OCI-LY7 (cell line): Measurements from ENCODE around the gene BTBD9. TPM values are rescaled to one million over a fixed set of nuclear protein-coding genes. Genes with fewer than 3 reads are reported as not detected.

Experiments used
- BruUV-seq: library from RNA; stranded (reverse); fragments of 400-500 nt; replicated peaks from 2 replicates; lab custom pipeline; 2021; lab: Mats Ljungman, UMichigan
- CTCF ChIA-PET: fragments of 300-600 bp; sonication (Branson Sonifier 250); formaldehyde crosslinking; loops from one replicate; lab custom pipeline; 2022; ENCODE audit warnings: antibody characterized with exemption; ENCODE audit not compliant: unreplicated experiment; lab: Charles Lee
- POLR2A ChIA-PET: fragments of 300-600 bp; sonication (Branson Sonifier 250); formaldehyde crosslinking; loops from one replicate; lab custom pipeline; 2022; ENCODE audit warnings: antibody characterized with exemption; lab: Charles Lee
- DNase-seq: peaks from one replicate; pipeline ENCODE4 v3.0.0-alpha.2; 2015; ENCODE audit warnings: low spot score
- H2AFZ ChIP-seq: fragments of 200-600 bp; sonication (generic), shearing (Covaris generic); 2 replicates; pipeline ENCODE4 v1.6.1; 2014; ENCODE audit warnings: mild to moderate bottlenecking, antibody characterized with exemption, low read length, moderate library complexity
- H3K27ac ChIP-seq: fragments of 200-600 bp; sonication (generic); 2 replicates; pipeline ENCODE4 v1.5.1; 2014; ENCODE audit warnings: mixed run types, low read depth, mild to moderate bottlenecking, moderate library complexity, low read length, inconsistent platforms; ENCODE audit not compliant: poor library complexity, severe bottlenecking
- H3K36me3 ChIP-seq: fragments of 200-600 bp; sonication (generic); 2 replicates; pipeline ENCODE4 v1.6.1; 2014; ENCODE audit warnings: mild to moderate bottlenecking, antibody characterized with exemption, low read length, moderate library complexity, mixed read lengths; ENCODE audit not compliant: insufficient read depth
- H3K4me1 ChIP-seq: fragments of 200-600 bp; sonication (generic); 2 replicates; pipeline ENCODE4 v1.5.1; 2014; ENCODE audit warnings: mild to moderate bottlenecking, low read length; ENCODE audit not compliant: insufficient read depth, poor library complexity, severe bottlenecking
- H3K4me2 ChIP-seq: fragments of 200-600 bp; sonication (generic); 2 replicates; pipeline ENCODE4 v1.6.1; 2014; ENCODE audit warnings: mild to moderate bottlenecking, low read length
- H3K4me3 ChIP-seq: fragments of 200-600 bp; sonication (generic); 2 replicates; pipeline ENCODE4 v1.5.1; 2014; ENCODE audit warnings: mild to moderate bottlenecking, low read depth, low read length; ENCODE audit not compliant: poor library complexity, severe bottlenecking
- H3K79me2 ChIP-seq: fragments of 200-600 bp; sonication (generic); 2 replicates; pipeline ENCODE4 v1.6.1; 2016; ENCODE audit warnings: low read depth, mild to moderate bottlenecking, low read length, moderate library complexity, mixed read lengths; ENCODE audit not compliant: insufficient read depth
- H3K9me2 ChIP-seq: fragments of 200-600 bp; sonication (generic); 2 replicates; pipeline ENCODE4 v1.6.1; 2016; ENCODE audit warnings: mild to moderate bottlenecking, low read length, mixed read lengths; ENCODE audit not compliant: insufficient read depth
- H3K9me3 ChIP-seq: fragments of 200-600 bp; sonication (generic); 2 replicates; pipeline ENCODE4 v1.6.1; 2014; ENCODE audit warnings: mild to moderate bottlenecking, mixed run types, low read length, mixed read lengths
- H4K20me1 ChIP-seq: fragments of 200-600 bp; sonication (generic); 2 replicates; pipeline ENCODE4 v1.6.1; 2014; ENCODE audit warnings: mild to moderate bottlenecking, antibody characterized with exemption, low read length, moderate library complexity, mixed read lengths; ENCODE audit not compliant: insufficient read depth
- EZH2phosphoT487 ChIP-seq: fragments of 200-600 bp; sonication (generic); IDR thresholded peaks from 2 replicates; pipeline ENCODE4 v1.6.1; 2018; ENCODE audit warnings: low read depth, borderline replicate concordance, mild to moderate bottlenecking, mixed run types, antibody characterized with exemption, low read length, moderate library complexity, mixed read lengths
- intact Hi-C: fragments of 100-400 bp; cut with micrococcal nuclease; formaldehyde crosslinking; loops from one replicate; pipeline ENCODE4 v1.10.0; 2022; ENCODE audit not compliant: unreplicated experiment
- total RNA-seq, 2 experiments: library from RNA; depleted of rRNA in 1 of 2; stranded (reverse); fragments of >200 nt in 1 of 2; shearing (Covaris generic) in 1 of 2; gene quantifications; 2 replicates each; pipeline ENCODE4 v1.2.3, GENCODE V29; 2014 to 2022
- TF ChIP-seq, protein P1 (sequence below): fragments of 200-600 bp; sonication (generic); conservative IDR thresholded peaks from 2 replicates; pipeline ENCODE4 v1.5.1; 2014; ENCODE audit warnings: mild to moderate bottlenecking, antibody characterized with exemption, low read length, moderate library complexity, mixed read lengths

Gene BTBD9
- total RNA-seq, 2 experiments from 2014 or later, result 5.9 to 7.3 TPM

DNA sequence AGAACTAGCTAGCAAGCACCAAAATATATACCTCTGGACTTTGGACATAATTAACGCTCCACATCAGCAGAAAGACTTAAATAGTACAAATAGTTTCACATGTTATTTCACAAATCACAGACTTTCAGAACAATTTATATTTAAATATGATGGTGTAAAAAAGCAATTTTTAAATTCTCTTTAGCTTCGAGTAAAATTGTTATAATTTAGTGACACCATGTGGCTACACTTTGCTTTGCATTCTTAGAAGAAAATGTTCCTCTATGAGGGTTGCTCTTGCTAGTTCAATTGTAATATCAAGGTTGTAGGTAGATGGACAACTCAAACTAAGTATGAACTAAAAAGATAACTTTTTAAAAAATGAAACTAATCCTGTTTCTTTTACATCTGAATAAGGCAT is 69.0 kb downstream of the BTBD9 start:
- H3K4me3 ChIP-seq, result no peak overlapping the region
- peaks cover 10% of the 10 kb centered on the region for H3K4me1 ChIP-seq
- BruUV-seq, result no TSS peak
- no peak for TF ChIP-seq EZH2phosphoT487
- TF ChIP-seq, protein P1, sequence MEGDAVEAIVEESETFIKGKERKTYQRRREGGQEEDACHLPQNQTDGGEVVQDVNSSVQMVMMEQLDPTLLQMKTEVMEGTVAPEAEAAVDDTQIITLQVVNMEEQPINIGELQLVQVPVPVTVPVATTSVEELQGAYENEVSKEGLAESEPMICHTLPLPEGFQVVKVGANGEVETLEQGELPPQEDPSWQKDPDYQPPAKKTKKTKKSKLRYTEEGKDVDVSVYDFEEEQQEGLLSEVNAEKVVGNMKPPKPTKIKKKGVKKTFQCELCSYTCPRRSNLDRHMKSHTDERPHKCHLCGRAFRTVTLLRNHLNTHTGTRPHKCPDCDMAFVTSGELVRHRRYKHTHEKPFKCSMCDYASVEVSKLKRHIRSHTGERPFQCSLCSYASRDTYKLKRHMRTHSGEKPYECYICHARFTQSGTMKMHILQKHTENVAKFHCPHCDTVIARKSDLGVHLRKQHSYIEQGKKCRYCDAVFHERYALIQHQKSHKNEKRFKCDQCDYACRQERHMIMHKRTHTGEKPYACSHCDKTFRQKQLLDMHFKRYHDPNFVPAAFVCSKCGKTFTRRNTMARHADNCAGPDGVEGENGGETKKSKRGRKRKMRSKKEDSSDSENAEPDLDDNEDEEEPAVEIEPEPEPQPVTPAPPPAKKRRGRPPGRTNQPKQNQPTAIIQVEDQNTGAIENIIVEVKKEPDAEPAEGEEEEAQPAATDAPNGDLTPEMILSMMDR, result peak; percentile 77
- intact Hi-C loops, result loop anchor here (2.0 kb wide), 1 partner anchor 76 kb away; no protein-coding TSS in a partner anchor
- peak; percentile 22 for DNase-seq
- no peaks in the 10 kb centered on the region for H4K20me1 ChIP-seq
- no peaks in the 10 kb centered on the region for H3K36me3 ChIP-seq
- no peaks in the 10 kb centered on the region for H3K9me3 ChIP-seq
- H3K27ac ChIP-seq, result no peak overlapping the region
- ChIA-PET POLR2A (interaction anchor here (1.7 kb wide), 1 partner anchor 54 kb away, joined by 4 read pairs; no protein-coding TSS in a partner anchor), CTCF (no interaction called here)
- no peaks in the 10 kb centered on the region for H3K9me2 ChIP-seq
- H3K79me2 ChIP-seq, result no peaks in the 10 kb centered on the region
- H2AFZ ChIP-seq, result no peak overlapping the region
- no peak overlapping the region for H3K4me2 ChIP-seq

GRCh38 chr6:38567436-38567835 is 72.3 kb downstream of the BTBD9 start:
- Histone ChIP-seq H2AFZ (no peak overlapping the region), H3K9me3 (no peaks in the 10 kb centered on the region), H3K4me2 (no peak overlapping the region), H3K79me2 (no peaks in the 10 kb centered on the region), H3K4me1 (peaks cover 8% of the 10 kb centered on the region), H4K20me1 (no peaks in the 10 kb centered on the region), H3K36me3 (no peaks in the 10 kb centered on the region), H3K4me3 (no peak overlapping the region), H3K27ac (no peak overlapping the region), H3K9me2 (no peaks in the 10 kb centered on the region)
- BruUV-seq, result no TSS peak
- ChIA-PET CTCF (no interaction called here), POLR2A (interaction anchor here (1.2 kb wide), 1 partner anchor 10 kb away, joined by 4 read pairs; no protein-coding TSS in a partner anchor)
- no peak for DNase-seq
- no peak for TF ChIP-seq EZH2phosphoT487
- TF ChIP-seq, protein P1, result no peak
- intact Hi-C loops, result no loop called here

DNA sequence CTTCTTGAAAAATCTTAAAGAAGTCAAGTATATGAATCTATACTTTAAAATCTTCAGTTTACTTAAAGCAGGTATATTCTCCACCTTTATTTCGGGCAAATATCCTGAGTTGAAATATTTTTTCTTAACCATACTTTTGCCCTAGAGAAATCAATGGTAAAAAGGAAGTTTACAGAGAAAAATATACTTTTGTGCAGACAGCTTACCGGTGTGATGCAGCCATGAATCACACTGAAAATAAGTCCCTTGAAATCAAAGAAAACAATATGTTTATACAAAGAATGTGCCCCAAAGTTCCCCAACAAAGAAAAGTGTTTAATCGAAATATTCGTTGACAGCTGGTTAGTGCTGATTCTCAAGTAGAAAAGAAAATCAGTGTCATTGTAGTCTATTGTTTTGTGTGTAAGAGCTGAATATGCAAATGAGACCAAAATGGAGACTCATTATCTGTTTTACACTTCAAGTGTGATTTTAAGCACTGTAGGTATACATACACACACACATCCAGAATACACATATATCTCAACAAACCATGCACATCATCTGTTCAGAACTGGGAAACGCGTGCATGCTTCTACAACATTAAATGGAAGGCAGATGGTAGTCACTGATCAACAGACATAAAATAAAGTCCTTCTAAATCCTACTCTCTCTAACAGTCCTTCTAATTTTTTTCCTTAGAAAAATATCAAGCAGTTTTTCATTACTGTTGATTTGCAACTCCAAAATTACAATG is 73.3 kb downstream of the BTBD9 start:
- Histone ChIP-seq H2AFZ (no peak overlapping the region), H3K27ac (no peak overlapping the region), H3K9me2 (no peaks in the 10 kb centered on the region), H3K9me3 (no peaks in the 10 kb centered on the region), H4K20me1 (no peaks in the 10 kb centered on the region), H3K4me1 (no peaks in the 10 kb centered on the region), H3K36me3 (no peaks in the 10 kb centered on the region), H3K4me2 (no peak overlapping the region), H3K4me3 (no peak overlapping the region), H3K79me2 (no peaks in the 10 kb centered on the region)
- intact Hi-C loops, result no loop called here
- TF ChIP-seq, protein P1, result no peak
- no peak for TF ChIP-seq EZH2phosphoT487
- no peak for DNase-seq
- ChIA-PET POLR2A (interaction anchor here (1.2 kb wide), 1 partner anchor 9 kb away, joined by 4 read pairs; no protein-coding TSS in a partner anchor), CTCF (no interaction called here)
- no TSS peak for BruUV-seq
